Measurements from ENCODE around the gene FCN1. TPM values are rescaled to one million over a fixed set of nuclear protein-coding genes. Genes with fewer than 3 reads are reported as not detected.

The FCN1 gene
- total RNA-seq, 4 donors from 2014 or later = 0.41 to 13.8 TPM; not detected in 2

- no peak for DNase-seq
- Histone ChIP-seq H3K4me1 (no peaks in the 10 kb centered on the region), H3K9me3 (no peaks in the 10 kb centered on the region), H3K36me3 (no peaks in the 10 kb centered on the region), H3K27ac (no peak overlapping the region), H3K4me3 (no peak overlapping the region), H3K27me3 (peaks cover 5% of the 10 kb centered on the region)
- intact Hi-C loops (cut with DNase I; ENCODE audit: low total_unique reads) (no loop called here), in situ Hi-C loops (cut with MboI; ENCODE audit: low pct_ligation_motif_present in 1 of 4, low pct_unique_long_range_greater_than_20kb in 1 of 4, low sequenced_read_pairs in 3 of 4) (no loop called here)
- 81% methylated on average over 7 of the region's 7 CpGs; no CpG with 5 or more reads in 1 of the 2 donors for WGBS, 2 donors (ENCODE audit: low coverage in 1 of 2)
- no peak for TF ChIP-seq CTCF (IDR thresholded peaks at IDR 0.05)
- TF ChIP-seq POLR2A (IDR thresholded peaks at IDR 0.05) = no peak
- TF ChIP-seq EP300 (IDR thresholded peaks at IDR 0.05; ENCODE audit: low read depth) = no peak
- no peak for TF ChIP-seq POLR2AphosphoS5 (IDR thresholded peaks at IDR 0.05)
Observed at GRCh38 chr9:134955801-134956200, 38.1 kb upstream of the FCN1 start.

DNA sequence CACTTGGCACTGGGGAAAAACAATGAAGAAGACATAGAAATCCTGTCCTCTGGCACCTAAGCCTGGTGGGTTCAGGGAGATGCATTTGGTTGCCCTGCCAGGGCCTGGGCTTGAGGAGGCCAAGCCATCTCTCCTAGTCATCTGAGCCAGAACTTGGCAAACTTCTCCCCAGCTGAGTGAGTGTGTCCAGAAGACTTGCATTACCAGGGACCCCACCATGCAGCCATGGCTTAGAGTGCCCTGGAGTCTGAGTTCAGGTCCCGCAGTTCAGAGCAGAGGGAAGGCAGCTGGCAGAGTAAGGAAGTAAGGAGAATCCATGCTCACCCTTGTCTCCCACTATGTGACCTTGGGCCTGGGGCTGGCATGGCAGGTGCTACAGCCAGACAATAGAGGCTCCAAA, 37.4 kb upstream of the FCN1 start:
- H3K4me1 ChIP-seq = no peaks in the 10 kb centered on the region
- no peak for DNase-seq
- no peaks in the 10 kb centered on the region for H3K36me3 ChIP-seq
- in situ Hi-C loops (cut with MboI; ENCODE audit: low pct_ligation_motif_present in 1 of 4, low pct_unique_long_range_greater_than_20kb in 1 of 4, low sequenced_read_pairs in 3 of 4) (no loop called here), intact Hi-C loops (cut with DNase I; ENCODE audit: low total_unique reads) (no loop called here)
- no peak overlapping the region for H3K4me3 ChIP-seq
- no peak overlapping the region for H3K27ac ChIP-seq
- 83% methylated on average over 1 of the region's 1 CpG; no CpG with 5 or more reads in 1 of the 2 donors for WGBS, 2 donors (ENCODE audit: low coverage in 1 of 2)
- TF ChIP-seq POLR2A (IDR thresholded peaks at IDR 0.05) (no peak), CTCF (IDR thresholded peaks at IDR 0.05) (no peak), POLR2AphosphoS5 (IDR thresholded peaks at IDR 0.05) (no peak), EP300 (IDR thresholded peaks at IDR 0.05; ENCODE audit: low read depth) (no peak)
- H3K9me3 ChIP-seq = no peaks in the 10 kb centered on the region
- H3K27me3 ChIP-seq = no peaks in the 10 kb centered on the region

- Histone ChIP-seq H3K27ac (no peak overlapping the region), H3K36me3 (no peaks in the 10 kb centered on the region), H3K4me1 (no peaks in the 10 kb centered on the region), H3K4me3 (no peak overlapping the region), H3K27me3 (no peaks in the 10 kb centered on the region), H3K9me3 (no peaks in the 10 kb centered on the region)
- 100% methylated on average over 1 of the region's 1 CpG for WGBS, 2 donors (ENCODE audit: low coverage in 1 of 2)
- intact Hi-C loops (cut with DNase I; ENCODE audit: low total_unique reads) = no loop called here
- in situ Hi-C loops (cut with MboI; ENCODE audit: low pct_ligation_motif_present in 1 of 4, low pct_unique_long_range_greater_than_20kb in 1 of 4, low sequenced_read_pairs in 3 of 4) = no loop called here
- TF ChIP-seq EP300 (IDR thresholded peaks at IDR 0.05; ENCODE audit: low read depth) = no peak
- no peak for TF ChIP-seq POLR2A (IDR thresholded peaks at IDR 0.05)
- no peak for TF ChIP-seq CTCF (IDR thresholded peaks at IDR 0.05)
- no peak for TF ChIP-seq POLR2AphosphoS5 (IDR thresholded peaks at IDR 0.05)
- no peak for DNase-seq
Observed at GRCh38 chr9:134951994-134952393, 34.3 kb upstream of the FCN1 start.

GRCh38 chr9:134951461-134951860, 33.7 kb upstream of the FCN1 start:
- 88% methylated on average over 11 of the region's 11 CpGs; no CpG with 5 or more reads in 1 of the 2 donors for WGBS, 2 donors (ENCODE audit: low coverage in 1 of 2)
- Histone ChIP-seq H3K4me3 (no peak overlapping the region), H3K9me3 (no peaks in the 10 kb centered on the region), H3K27me3 (no peaks in the 10 kb centered on the region), H3K4me1 (no peaks in the 10 kb centered on the region), H3K27ac (no peak overlapping the region), H3K36me3 (no peaks in the 10 kb centered on the region)
- intact Hi-C loops (cut with DNase I; ENCODE audit: low total_unique reads) = no loop called here
- no peak for DNase-seq
- TF ChIP-seq POLR2A (IDR thresholded peaks at IDR 0.05) (no peak), CTCF (IDR thresholded peaks at IDR 0.05) (no peak), EP300 (IDR thresholded peaks at IDR 0.05; ENCODE audit: low read depth) (no peak), POLR2AphosphoS5 (IDR thresholded peaks at IDR 0.05) (no peak)
- in situ Hi-C loops (cut with MboI; ENCODE audit: low pct_ligation_motif_present in 1 of 4, low pct_unique_long_range_greater_than_20kb in 1 of 4, low sequenced_read_pairs in 3 of 4) = no loop called here
